ENCODE measurements around the gene MAP2K2.

DNA sequence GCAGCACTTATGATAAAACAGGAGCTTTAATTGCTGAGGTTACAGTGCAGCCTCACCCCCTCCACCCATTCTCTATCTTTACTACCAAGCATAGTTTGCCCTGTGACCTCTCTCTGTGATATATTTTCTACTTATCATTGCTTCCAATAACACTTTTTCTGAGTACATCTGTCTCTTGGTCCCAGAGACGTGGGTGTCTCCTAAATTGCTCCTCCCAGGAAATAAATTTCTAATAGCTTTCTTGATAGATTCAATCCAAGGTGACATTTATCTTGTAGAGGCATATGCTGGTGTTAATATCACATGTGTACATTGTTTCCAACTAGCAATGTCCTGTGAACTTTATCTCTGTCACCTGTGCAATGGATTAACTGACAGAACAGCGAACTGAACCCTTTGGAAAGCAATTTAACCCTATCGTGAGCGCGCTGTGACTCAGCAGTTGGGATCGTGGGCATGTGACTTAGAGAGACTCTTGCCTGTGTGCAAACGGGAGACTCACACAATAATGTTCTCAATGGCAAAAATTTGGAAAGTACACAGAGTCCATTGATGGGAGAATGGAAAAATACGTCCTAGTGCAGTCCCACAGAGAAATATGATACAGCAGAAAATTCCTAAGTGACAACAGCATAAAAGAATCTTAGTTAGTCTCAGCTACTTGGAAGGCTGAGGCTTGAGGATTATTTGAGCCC is 7.0 kb upstream of the MAP2K2 start:
- TF ChIP-seq CTCF (IDR thresholded peaks at IDR 0.05) (no peak), EP300 (IDR thresholded peaks at IDR 0.05) (no peak), POLR2A (IDR thresholded peaks at IDR 0.05) (no peak), POLR2AphosphoS5 (IDR thresholded peaks at IDR 0.05) (no peak)
